ENCODE data around the gene AMH.
A peak's percentile ranks its signal among the peaks of the same experiment; 100 is the strongest.

Gene AMH

GRCh38 chr19:2271234-2272103, 22.3 kb downstream of the AMH start:
- peak; percentile 1; the same call in 1 of the 2 replicates for TF ChIP-seq ZFX (IDR thresholded peaks at IDR 0.05)
- no peak for TF ChIP-seq CTCF (conservative IDR thresholded peaks at IDR 0.05)
- H3K27ac ChIP-seq: peak overlapping the region; percentile 96

- peak; percentile 29; the same call in 1 of the 2 replicates for TF ChIP-seq ZFX (IDR thresholded peaks at IDR 0.05)
- TF ChIP-seq CTCF (conservative IDR thresholded peaks at IDR 0.05): peak; percentile 99
- peak overlapping the region; percentile 52 for H3K27ac ChIP-seq
These were observed 24.4 kb downstream of the AMH start for GRCh38 chr19:2273356-2274184.

GRCh38 chr19:2274185-2274711, 25.1 kb downstream of the AMH start:
- H3K27ac ChIP-seq: peak overlapping the region; percentile 52
- TF ChIP-seq ZFX (IDR thresholded peaks at IDR 0.05) (no peak), CTCF (conservative IDR thresholded peaks at IDR 0.05) (no peak)

GRCh38 chr19:2274931-2275535, 25.9 kb downstream of the AMH start:
- TF ChIP-seq CTCF (conservative IDR thresholded peaks at IDR 0.05): no peak; the same call in 1 of the 2 replicates
- no peak for TF ChIP-seq ZFX (IDR thresholded peaks at IDR 0.05)
- H3K27ac ChIP-seq: no peak overlapping the region

GRCh38 chr19:2275588-2276428, 26.7 kb downstream of the AMH start:
- no peak for TF ChIP-seq ZFX (IDR thresholded peaks at IDR 0.05)
- no peak for TF ChIP-seq CTCF (conservative IDR thresholded peaks at IDR 0.05)
- no peak overlapping the region for H3K27ac ChIP-seq

- no peak overlapping the region for H3K27ac ChIP-seq
- TF ChIP-seq CTCF (conservative IDR thresholded peaks at IDR 0.05) (no peak), ZFX (IDR thresholded peaks at IDR 0.05) (no peak)
These were observed 27.4 kb downstream of the AMH start for GRCh38 chr19:2276429-2276986.
